ENCODE data around the gene TIMM22.

- TF ChIP-seq CTCF (IDR thresholded peaks at IDR 0.05) = no peak
- no peak for TF ChIP-seq RNF2 (IDR thresholded peaks at IDR 0.05; ENCODE audit: borderline replicate concordance, low read depth)
- no peak for TF ChIP-seq CHD4 (IDR thresholded peaks at IDR 0.05; ENCODE audit: borderline replicate concordance)
- no peak for TF ChIP-seq POLR2A (IDR thresholded peaks at IDR 0.05; ENCODE audit: low read length)
- TF ChIP-seq HDAC2 (IDR thresholded peaks at IDR 0.05) = no peak
- TF ChIP-seq NFE2L2 (conservative IDR thresholded peaks at IDR 0.05; ENCODE audit: low read length) = no peak
- no peak for TF ChIP-seq RAD21 (conservative IDR thresholded peaks at IDR 0.05 in 1 of 2, IDR thresholded peaks at IDR 0.05 in 1 of 2)
- TF ChIP-seq ZFP36 (IDR thresholded peaks at IDR 0.05; ENCODE audit: borderline replicate concordance, partially characterized antibody) = no peak
- no peak for TF ChIP-seq MYC (IDR thresholded peaks at IDR 0.05; ENCODE audit: borderline replicate concordance, low read length)
- TF ChIP-seq JUN (IDR thresholded peaks at IDR 0.05) = no peak
Measured at GRCh38 chr17:1021147-1021546, 24.2 kb downstream of the TIMM22 start.
